HG03095 (cell line): ENCODE measurements around the gene MOB1B.
"Not testable (repeated sequence)": the region's sequence is repeated elsewhere in the genome, so short reads cannot be mapped to it uniquely, and the experiment has no call there.

ENCODE experiments used
- ATAC-seq: cut with Tn5 transposase; IDR thresholded peaks from one replicate; pipeline ENCODE4 v1.9.1; 2021; ENCODE audit warnings: moderate library complexity; ENCODE audit not compliant: unreplicated experiment

Gene MOB1B

GRCh38 chr4:70901984-70902576 lies at the start of gene MOB1B:
Gene MOB1B, plus strand, starts transcription at chr4:70902369. Its CDS starts 168 bp downstream, at chr4:70902537.
- peak; percentile 89 for ATAC-seq

- no peak for ATAC-seq
These were observed 46.7 kb upstream of the MOB1B start for GRCh38 chr4:70855464-70855863.

- ATAC-seq, result no peak
These were observed 43.7 kb upstream of the MOB1B start for GRCh38 chr4:70858454-70858853.

GRCh38 chr4:70859066-70859465 lies 43.1 kb upstream of the MOB1B start:
- no peak for ATAC-seq

GRCh38 chr4:70863099-70863790 lies 38.9 kb upstream of the MOB1B start:
- peak; percentile 81 for ATAC-seq

GRCh38 chr4:70868778-70869177 lies 33.4 kb upstream of the MOB1B start:
- ATAC-seq, result no peak

GRCh38 chr4:70873216-70873615 lies 29.0 kb upstream of the MOB1B start:
- no peak for ATAC-seq

- ATAC-seq, result peak; percentile 81
These were observed 27.7 kb upstream of the MOB1B start for GRCh38 chr4:70874268-70875156.

GRCh38 chr4:70877556-70877955 lies 24.6 kb upstream of the MOB1B start:
- ATAC-seq, result no peak

GRCh38 chr4:70880739-70881138 lies 21.4 kb upstream of the MOB1B start:
- no peak for ATAC-seq

GRCh38 chr4:70885174-70885573 lies 17.0 kb upstream of the MOB1B start:
- no peak for ATAC-seq

- no peak for ATAC-seq
These were observed 9.9 kb upstream of the MOB1B start for GRCh38 chr4:70892086-70892769.

GRCh38 chr4:70893790-70894189 lies 8.4 kb upstream of the MOB1B start:
- no peak for ATAC-seq

- no peak for ATAC-seq
These were observed 6.8 kb upstream of the MOB1B start for GRCh38 chr4:70895405-70895804.

- peak; percentile 68 for ATAC-seq
These were observed 6.2 kb upstream of the MOB1B start for GRCh38 chr4:70895811-70896491.

GRCh38 chr4:70898581-70898980 lies 3.6 kb upstream of the MOB1B start:
- ATAC-seq, result not testable (repeated sequence)

GRCh38 chr4:70901607-70901983 lies 574 bp upstream of the MOB1B start:
- ATAC-seq, result no peak

- peak; percentile 36 for ATAC-seq
These were observed 565 bp downstream of the MOB1B start for GRCh38 chr4:70902577-70903290.

GRCh38 chr4:70903291-70903603 lies 1.1 kb downstream of the MOB1B start:
- peak; percentile 3 for ATAC-seq

GRCh38 chr4:70908993-70909556 lies 6.9 kb downstream of the MOB1B start:
- no peak for ATAC-seq
